ENCODE measurements around the gene TSPAN18.

- no peak for TF ChIP-seq POLR2AphosphoS5 (IDR thresholded peaks at IDR 0.05)
- TF ChIP-seq POLR2A (IDR thresholded peaks at IDR 0.05): no peak
- no peak for TF ChIP-seq CTCF (IDR thresholded peaks at IDR 0.05)
Measured at GRCh38 chr11:44758983-44759382, 32.2 kb downstream of the TSPAN18 start.

Data from gastroesophageal sphincter (tissue), 3 donors.